ENCODE measurements around the gene GANAB. TPM values are rescaled to one million over a fixed set of nuclear protein-coding genes. Genes with fewer than 3 reads are reported as not detected.

Gene GANAB
- total and polyA plus RNA-seq, 2 of the 13 experiments (the other 11 are each of a cell fraction or from before 2014, with no cell fraction given) = 99.5 to 234 TPM

GRCh38 chr11:62665075-62665598 lies 18.7 kb upstream of the GANAB start, which contains the start of the genes C11orf98 and CSKMT (continued):
- TF ChIP-seq CREB3 (CRISPR knock-in tag; IDR thresholded peaks at IDR 0.05) = no peak
- peak; percentile 29; the same call in 1 of the 2 replicates for TF ChIP-seq SMAD9 (CRISPR knock-in tag; IDR thresholded peaks at IDR 0.05)
- TF ChIP-seq ZSCAN9 (CRISPR knock-in tag; IDR thresholded peaks at IDR 0.05; ENCODE audit: borderline replicate concordance) = peak; percentile 97
- 0 out of 2 replicates have a peak, but pooled peaks have one; percentile 92 for TF ChIP-seq ZSCAN30 (CRISPR knock-in tag; IDR thresholded peaks at IDR 0.05)
- TF ChIP-seq ZEB1 (IDR thresholded peaks at IDR 0.05; ENCODE audit: insufficient replicate concordance, low read depth) = peak; percentile 70
- TF ChIP-seq JARID2 (CRISPR knock-in tag; IDR thresholded peaks at IDR 0.05; ENCODE audit: insufficient replicate concordance) = peak; percentile 56
- TF ChIP-seq ZFAT (CRISPR knock-in tag; conservative IDR thresholded peaks at IDR 0.05) = no peak; the same call in 1 of the 2 replicates
- peak; percentile 28; the same call in 1 of the 2 replicates for TF ChIP-seq HNF4G (IDR thresholded peaks at IDR 0.05; ENCODE audit: borderline replicate concordance, low read depth, low read length)
- no peak for TF ChIP-seq HNF4G (CRISPR knock-in tag; IDR thresholded peaks at IDR 0.05; ENCODE audit: borderline replicate concordance, low read depth)
- TF ChIP-seq ZMAT5 (CRISPR knock-in tag; IDR thresholded peaks at IDR 0.05; ENCODE audit: borderline replicate concordance, low read depth) = no peak
- peak; percentile 91; the same call in 1 of the 2 replicates for TF ChIP-seq SIN3A (IDR thresholded peaks at IDR 0.05; ENCODE audit: borderline replicate concordance, low read depth, low read length)
- peak; percentile 38; the same call in 1 of the 2 replicates for TF ChIP-seq CHD2 (IDR thresholded peaks at IDR 0.05; ENCODE audit: low read depth, low read length)
- no peak for TF ChIP-seq MYPOP (CRISPR knock-in tag; IDR thresholded peaks at IDR 0.05)
- no peak; the same call in 1 of the 2 replicates for TF ChIP-seq ZSCAN21 (CRISPR knock-in tag; IDR thresholded peaks at IDR 0.05; ENCODE audit: borderline replicate concordance)
- TF ChIP-seq ZNF264 (CRISPR knock-in tag; IDR thresholded peaks at IDR 0.05) = 0 out of 2 replicates have a peak, but pooled peaks have one; percentile 73
- no peak for TF ChIP-seq ZNF446 (CRISPR knock-in tag; IDR thresholded peaks at IDR 0.05)
- no peak for TF ChIP-seq MTA1 (CRISPR knock-in tag; IDR thresholded peaks at IDR 0.05; ENCODE audit: borderline replicate concordance)
- TF ChIP-seq ZBED4 (CRISPR knock-in tag; IDR thresholded peaks at IDR 0.05; ENCODE audit: borderline replicate concordance) = peak; percentile 69; the same call in 1 of the 2 replicates
- peak; percentile 98 for TF ChIP-seq KDM2A (CRISPR knock-in tag; IDR thresholded peaks at IDR 0.05; ENCODE audit: borderline replicate concordance, low read depth)
- no peak for TF ChIP-seq GRHL1 (CRISPR knock-in tag; conservative IDR thresholded peaks at IDR 0.05)
